Thyroid gland (tissue), 4 donors: ENCODE data around the gene DNAH14. TPM values are rescaled to one million over a fixed set of nuclear protein-coding genes. Genes with fewer than 3 reads are reported as not detected.

Source experiments
- DNase-seq, 2 donors: peaks; one replicate each; pipeline ENCODE4 v3.0.0-alpha.2; 2019
- H3K27ac ChIP-seq, 3 donors: fragments of 200-600 bp; sonication (generic); 1 replicate in 2 of 3; 2 replicates in 1 of 3; pipeline ENCODE4 v1.5.1; 2016 to 2019; ENCODE audit warnings: mild to moderate bottlenecking in 1 of 3, moderate library complexity in 1 of 3
- H3K27me3 ChIP-seq: fragments of 200-600 bp; sonication (generic); one replicate; pipeline ENCODE4 v1.5.1; 2019
- H3K36me3 ChIP-seq, 2 donors: fragments of 200-600 bp; sonication (generic); one replicate each; pipeline ENCODE4 v1.5.1; 2016 to 2019
- H3K4me1 ChIP-seq, 2 donors: fragments of 200-600 bp; sonication (generic); one replicate each; pipeline ENCODE4 v1.5.1; 2017 to 2019
- H3K4me3 ChIP-seq, 3 donors: fragments of 200-600 bp; sonication (generic); replicated peaks in 1 of 3; 1 replicate in 2 of 3; 2 replicates in 1 of 3; pipeline ENCODE4 v1.5.1; 2016; ENCODE audit warnings: mild to moderate bottlenecking in 1 of 3
- H3K9me3 ChIP-seq: fragments of 200-600 bp; sonication (generic); one replicate; pipeline ENCODE4 v1.5.1; 2017
- CTCF ChIP-seq, 6 experiments: fragments of 200-600 bp in 3 of 6; fragments of 450-650 bp in 3 of 6; sonication (generic) in 3 of 6; IDR thresholded peaks; one replicate each; pipeline ENCODE4 v1.5.1; 2016 to 2019; ENCODE audit warnings: antibody characterized with exemption in 6 of 6, mild to moderate bottlenecking in 2 of 6, inconsistent platforms in 1 of 6, moderate library complexity in 1 of 6
- POLR2A ChIP-seq, 2 donors: fragments of 450-650 bp; IDR thresholded peaks; one replicate each; pipeline ENCODE4 v1.6.1; 2017; ENCODE audit warnings: antibody characterized with exemption in 2 of 2, mild to moderate bottlenecking in 2 of 2, moderate library complexity in 1 of 2
- WGBS, 2 donors: methylation state at CpG; one replicate each; pipeline ENCODE4 v1.1.5; 2017; 5-methylcytosine and 5-hydroxymethylcytosine counted together
- intact Hi-C: fragments of 100-400 bp; cut with DNase I; formaldehyde crosslinking; loops from one replicate; pipeline ENCODE4 v1.15.1; 2023
- total RNA-seq, 4 donors: library from RNA; depleted of rRNA; stranded (reverse); fragments of >200 nt; gene quantifications; one replicate each; pipeline ENCODE4 v1.2.3, GENCODE V29; 2016

DNAH14 gene
- total RNA-seq, 4 donors from 2014 or later = 60.5 to 75.9 (median 69.2) TPM

GRCh38 chr1:225343618-225344017 is 414.1 kb downstream of the DNAH14 start:
- TF ChIP-seq CTCF (IDR thresholded peaks at IDR 0.05) = no peak
- no peak for TF ChIP-seq POLR2A (IDR thresholded peaks at IDR 0.05)
- H3K9me3 ChIP-seq = no peaks in the 10 kb centered on the region
- no peaks in the 10 kb centered on the region for H3K36me3 ChIP-seq
- no peaks in the 10 kb centered on the region for H3K4me1 ChIP-seq
- intact Hi-C loops = no loop called here
- no peak for DNase-seq
- no peak overlapping the region for H3K27ac ChIP-seq
- H3K27me3 ChIP-seq = no peaks in the 10 kb centered on the region
- no peak overlapping the region for H3K4me3 ChIP-seq

GRCh38 chr1:225347123-225347683 is 417.7 kb downstream of the DNAH14 start:
- no peaks in the 10 kb centered on the region for H3K36me3 ChIP-seq
- H3K9me3 ChIP-seq = no peaks in the 10 kb centered on the region
- intact Hi-C loops = no loop called here
- H3K4me3 ChIP-seq = no peak overlapping the region
- no peak for DNase-seq
- no peaks in the 10 kb centered on the region for H3K27me3 ChIP-seq
- 56 to 71% methylated on average over 3 of the region's 3 CpGs for WGBS, 2 donors
- TF ChIP-seq CTCF (IDR thresholded peaks at IDR 0.05) = no peak
- TF ChIP-seq POLR2A (IDR thresholded peaks at IDR 0.05) = no peak
- H3K4me1 ChIP-seq = no peaks in the 10 kb centered on the region
- no peak overlapping the region for H3K27ac ChIP-seq

- intact Hi-C loops = no loop called here
- no peak overlapping the region for H3K4me3 ChIP-seq
- TF ChIP-seq POLR2A (IDR thresholded peaks at IDR 0.05) (no peak), CTCF (IDR thresholded peaks at IDR 0.05) (no peak)
These were observed 418.9 kb downstream of the DNAH14 start for GRCh38 chr1:225348400-225348799.

GRCh38 chr1:225349826-225350225 is 420.4 kb downstream of the DNAH14 start:
- WGBS, 2 donors = 82 to 91% methylated on average over 2 of the region's 2 CpGs
- Histone ChIP-seq H3K4me3 (no peak overlapping the region), H3K27ac (no peak overlapping the region), H3K4me1 (no peaks in the 10 kb centered on the region), H3K9me3 (no peaks in the 10 kb centered on the region), H3K36me3 (no peaks in the 10 kb centered on the region), H3K27me3 (no peaks in the 10 kb centered on the region)
- DNase-seq = no peak
- TF ChIP-seq POLR2A (IDR thresholded peaks at IDR 0.05) = no peak
- TF ChIP-seq CTCF (IDR thresholded peaks at IDR 0.05) = no peak
- intact Hi-C loops = no loop called here

More at GRCh38 chr1:225348400-225348799, 418.9 kb downstream of the DNAH14 start:
- no peak for DNase-seq
- no peaks in the 10 kb centered on the region for H3K9me3 ChIP-seq
- H3K27ac ChIP-seq = no peak overlapping the region
- H3K36me3 ChIP-seq = no peaks in the 10 kb centered on the region
- no peaks in the 10 kb centered on the region for H3K4me1 ChIP-seq
- H3K27me3 ChIP-seq = no peaks in the 10 kb centered on the region

- H3K27ac ChIP-seq = no peak overlapping the region
- DNase-seq = no peak
- H3K27me3 ChIP-seq = no peaks in the 10 kb centered on the region
- intact Hi-C loops = no loop called here
- H3K4me3 ChIP-seq = no peak overlapping the region
- no peaks in the 10 kb centered on the region for H3K4me1 ChIP-seq
- no peak for TF ChIP-seq POLR2A (IDR thresholded peaks at IDR 0.05)
- no peak for TF ChIP-seq CTCF (IDR thresholded peaks at IDR 0.05)
- no peaks in the 10 kb centered on the region for H3K36me3 ChIP-seq
- H3K9me3 ChIP-seq = no peaks in the 10 kb centered on the region
These were observed 421.4 kb downstream of the DNAH14 start for GRCh38 chr1:225350872-225351271.
